ENCODE measurements around the gene JAML.
A peak's percentile ranks its signal among the peaks of the same experiment; 100 is the strongest.
"Not testable (repeated sequence)": the region's sequence is repeated elsewhere in the genome, so short reads cannot be mapped to it uniquely, and the experiment has no call there.

Gene JAML

DNA sequence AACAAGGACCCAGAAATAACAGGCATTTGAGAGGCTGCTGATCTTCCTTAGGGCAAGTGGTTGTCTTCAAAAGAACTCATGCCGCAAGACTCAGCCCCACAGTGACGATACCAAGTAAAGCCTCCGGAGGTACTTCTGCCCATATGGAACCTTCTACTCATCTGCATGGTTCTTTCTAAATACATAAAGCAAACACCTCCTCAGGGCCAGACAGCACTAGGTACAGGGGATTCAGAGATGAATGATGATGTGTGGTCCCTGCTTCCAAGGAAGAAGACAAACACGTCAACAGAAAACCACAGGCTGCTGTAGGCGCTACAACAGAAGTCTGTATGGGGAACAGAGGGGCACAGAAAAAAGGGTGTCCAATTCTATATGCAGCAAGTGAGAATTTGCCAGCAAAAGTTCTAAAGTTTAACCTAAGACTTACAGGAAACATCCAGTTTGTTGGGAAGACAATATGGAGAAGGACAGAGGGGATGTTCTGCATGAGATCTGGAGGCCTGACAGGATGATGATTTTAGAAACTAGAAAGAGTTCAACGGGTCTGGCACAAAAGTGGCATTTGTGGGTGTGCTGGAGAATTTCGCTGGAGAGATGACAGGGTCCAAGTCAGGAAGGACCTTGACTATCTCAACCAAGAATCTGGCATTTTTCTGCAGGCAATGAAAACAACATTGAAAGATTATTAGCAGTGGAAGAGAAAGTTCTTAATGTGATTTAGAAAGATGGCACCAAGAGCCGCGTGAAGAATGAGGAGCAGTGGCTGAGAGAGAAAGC, 23.7 kb downstream of the JAML start:
- no peak overlapping the region for H3K27ac ChIP-seq
- no peak for TF ChIP-seq CTCF (conservative IDR thresholded peaks at IDR 0.05)

GRCh38 chr11:118200497-118200896, 24.3 kb downstream of the JAML start:
- TF ChIP-seq CTCF (conservative IDR thresholded peaks at IDR 0.05), result no peak
- no peak overlapping the region for H3K27ac ChIP-seq

DNA sequence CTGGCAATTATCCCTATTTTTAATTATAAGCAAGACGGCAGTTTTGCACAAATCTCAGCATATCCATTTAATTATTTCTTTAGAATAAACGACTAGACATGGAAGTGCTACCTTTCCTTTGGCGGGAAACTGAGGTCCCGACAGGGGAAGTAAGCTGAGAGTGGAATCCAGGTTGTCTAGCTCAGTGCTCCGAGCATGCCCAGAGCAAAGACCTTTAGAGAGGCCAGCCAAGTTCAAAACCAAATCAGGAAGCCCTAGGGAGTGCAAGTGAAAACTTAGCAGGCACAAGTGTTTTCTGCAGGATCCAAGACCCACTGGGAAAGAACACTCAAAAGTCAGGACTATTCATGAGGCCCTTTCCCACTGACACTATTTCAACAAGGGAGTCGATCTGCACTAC, 25.7 kb downstream of the JAML start:
- H3K27ac ChIP-seq, result no peak overlapping the region
- no peak for TF ChIP-seq CTCF (conservative IDR thresholded peaks at IDR 0.05)

DNA sequence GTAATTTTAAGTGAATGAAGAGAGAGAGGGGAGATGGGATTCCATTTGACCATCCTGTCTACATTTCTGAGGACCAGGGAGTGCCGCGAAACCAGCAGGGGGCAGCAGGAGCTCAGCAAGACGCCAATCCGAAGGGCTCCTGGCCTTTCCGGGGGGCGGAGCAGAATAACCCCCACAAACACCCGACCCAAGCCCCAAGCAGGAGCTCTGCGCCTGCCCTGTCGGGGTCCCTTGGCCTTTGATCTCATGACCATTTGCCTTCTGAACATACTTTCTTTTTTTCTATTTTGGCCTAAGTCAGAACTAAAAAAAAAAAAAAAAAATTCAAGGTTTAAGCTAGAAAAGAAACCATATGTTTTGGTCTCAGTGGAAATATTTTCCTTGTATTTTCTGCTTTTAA, 26.4 kb downstream of the JAML start:
- H3K27ac ChIP-seq, result peak overlapping the region; percentile 97; the same call in 1 of the 2 replicates
- TF ChIP-seq CTCF (conservative IDR thresholded peaks at IDR 0.05), result peak; percentile 96

DNA sequence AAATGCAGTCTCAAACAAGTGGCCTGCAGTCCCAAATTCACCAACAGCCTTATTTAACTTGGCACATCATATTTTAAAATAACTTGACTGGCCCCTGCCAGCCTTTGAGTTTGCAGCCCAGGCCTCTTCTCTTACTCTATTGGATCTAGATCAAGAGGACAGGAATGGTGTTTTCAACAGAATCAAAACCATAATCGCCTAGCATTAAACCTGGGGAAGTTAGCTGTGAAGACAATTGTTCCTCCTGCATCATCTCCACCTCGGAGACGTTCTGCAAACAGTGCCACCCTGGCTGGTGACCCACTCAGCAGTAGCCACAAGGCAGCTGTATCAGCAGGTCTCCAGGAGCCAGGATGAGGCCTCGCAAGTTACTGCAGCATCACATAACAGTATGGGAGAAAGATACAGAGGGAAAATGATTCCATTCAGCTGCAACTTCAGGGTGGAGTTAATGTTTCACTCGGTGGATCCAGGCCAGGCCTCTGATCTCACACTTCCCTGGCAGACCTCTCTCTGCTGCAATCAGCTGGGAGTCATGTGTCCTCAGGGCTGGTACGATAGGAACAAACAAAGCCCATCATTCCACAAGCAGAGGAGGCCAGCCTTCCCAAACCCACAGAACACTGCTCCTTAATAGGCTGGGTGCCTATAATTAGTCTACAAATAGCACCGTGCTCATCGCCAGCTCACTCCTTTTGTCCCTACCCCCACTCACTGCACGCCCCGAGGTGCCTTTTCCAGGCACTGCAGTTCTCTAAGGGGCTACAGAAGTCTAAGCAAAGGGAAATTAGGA, 29.8 kb downstream of the JAML start:
- no peak for TF ChIP-seq CTCF (conservative IDR thresholded peaks at IDR 0.05)
- H3K27ac ChIP-seq, result peak overlapping the region; percentile 97

DNA sequence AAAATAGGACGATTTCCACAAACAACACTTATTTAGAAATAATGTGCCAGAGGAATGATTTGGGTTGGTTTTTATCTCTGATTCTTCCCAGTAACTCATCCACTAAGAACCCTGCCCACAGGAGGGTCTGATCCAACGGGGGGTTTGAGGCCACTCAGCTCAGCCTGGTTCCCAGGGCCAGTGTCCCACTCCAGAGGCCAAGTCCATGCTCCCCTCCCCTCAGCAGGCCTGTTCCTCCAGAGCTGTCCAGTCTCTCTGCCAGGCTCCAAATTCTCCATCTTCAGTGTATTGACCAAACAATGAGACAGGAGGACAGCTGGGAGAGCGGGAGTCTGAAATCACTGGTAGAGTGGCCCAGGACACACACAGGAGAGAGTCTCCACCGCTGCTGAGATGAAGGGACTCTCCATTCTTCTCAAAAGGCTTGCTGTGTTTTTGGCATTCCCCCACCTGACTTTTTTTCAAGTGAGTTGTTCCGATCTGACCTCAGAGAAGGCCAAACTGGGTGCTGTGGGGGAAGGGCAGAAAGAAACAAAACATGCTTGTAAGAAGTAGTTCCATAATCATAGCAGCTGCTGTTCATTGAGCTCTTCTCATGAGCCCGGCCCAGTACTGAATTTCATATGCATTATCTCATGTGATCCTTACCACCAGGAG, 30.8 kb downstream of the JAML start:
- TF ChIP-seq CTCF (conservative IDR thresholded peaks at IDR 0.05), result no peak
- H3K27ac ChIP-seq, result peak overlapping the region; percentile 97

GRCh38 chr11:118192817-118193216, 32.0 kb downstream of the JAML start:
- H3K27ac ChIP-seq, result peak overlapping the region; percentile 97

DNA sequence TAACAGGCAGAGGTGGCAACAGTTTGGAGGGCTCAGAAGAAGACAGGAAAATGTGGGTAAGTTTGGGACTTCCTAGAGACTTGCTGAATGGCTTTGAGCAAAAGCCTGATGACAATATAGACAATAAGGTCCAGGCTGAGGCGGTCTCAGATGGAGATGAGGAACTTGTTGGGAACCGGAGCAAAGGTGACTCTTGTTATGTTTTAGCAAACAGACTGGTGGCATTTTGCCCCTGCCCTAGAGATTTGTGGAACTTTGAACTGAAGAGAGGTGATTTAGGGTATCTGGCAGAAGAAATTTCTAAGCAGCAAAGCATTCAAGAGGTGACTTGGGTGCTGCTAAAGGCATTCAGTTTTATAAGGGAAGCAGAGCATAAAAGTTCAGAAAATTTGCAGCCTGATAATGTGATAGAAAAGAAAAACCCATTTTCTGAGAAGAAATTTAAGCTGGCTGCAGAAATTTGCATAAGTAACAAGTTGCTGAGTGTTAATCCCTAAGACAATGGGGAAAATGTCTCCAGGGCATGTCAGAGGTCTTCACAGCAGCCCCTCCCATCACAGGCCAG, 33.8 kb downstream of the JAML start:
- H3K27ac ChIP-seq, result not testable (repeated sequence)
